NCI-H1092 (cell line): ENCODE measurements around the gene LMF1.
A peak's percentile ranks its signal among the peaks of the same experiment; 100 is the strongest.

Experiments
- DNase-seq: peaks from one replicate; lab custom pipeline; 2025; lab: John Stamatoyannopoulos, UW

LMF1 gene

DNA sequence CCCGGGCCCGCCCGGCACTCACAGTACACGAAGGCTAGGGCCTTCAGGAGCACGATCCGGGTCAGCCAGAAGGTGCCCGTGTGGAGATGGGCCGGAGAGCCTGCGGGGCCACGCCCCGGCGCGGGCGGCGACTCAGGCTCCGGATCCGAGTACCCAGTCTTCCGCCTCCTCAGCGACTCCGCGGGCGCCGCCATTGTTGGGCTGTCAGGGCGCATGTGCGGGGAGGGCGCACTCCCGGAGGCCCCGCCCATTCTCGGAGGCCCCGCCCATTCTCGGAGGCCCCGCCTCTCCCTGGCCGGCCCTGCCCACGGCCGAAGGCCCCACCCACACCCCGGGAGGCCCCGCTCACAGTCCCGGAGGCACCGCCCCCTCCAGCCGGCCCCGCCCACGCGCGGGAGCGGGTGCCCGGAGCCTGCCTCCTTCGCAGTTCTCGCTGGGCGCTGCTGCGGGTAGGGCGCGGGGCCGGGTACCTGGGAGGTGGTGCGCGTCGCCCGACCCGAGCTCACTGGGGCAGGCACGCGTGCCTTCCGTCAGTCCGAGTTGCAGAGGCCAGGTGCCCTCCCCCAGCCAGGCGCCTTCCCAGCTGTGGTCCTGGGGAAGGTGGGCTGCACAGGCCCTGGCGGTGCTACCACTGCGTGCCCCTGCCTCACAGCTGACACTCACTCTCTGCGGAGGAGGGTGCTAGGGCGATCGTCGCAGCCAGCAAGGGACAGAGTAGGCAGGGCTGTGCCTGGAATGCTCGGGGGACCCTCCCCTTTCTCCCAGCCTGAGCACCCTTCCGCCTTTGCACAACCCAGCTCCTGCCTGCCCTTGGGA lies at the start of gene LMF1:
LMF1 (minus strand) TSS at position 219 of the 816 bp plus-strand sequence; CDS start at position 215, 4 bp downstream.
- DNase-seq, result peak; percentile 72

DNA sequence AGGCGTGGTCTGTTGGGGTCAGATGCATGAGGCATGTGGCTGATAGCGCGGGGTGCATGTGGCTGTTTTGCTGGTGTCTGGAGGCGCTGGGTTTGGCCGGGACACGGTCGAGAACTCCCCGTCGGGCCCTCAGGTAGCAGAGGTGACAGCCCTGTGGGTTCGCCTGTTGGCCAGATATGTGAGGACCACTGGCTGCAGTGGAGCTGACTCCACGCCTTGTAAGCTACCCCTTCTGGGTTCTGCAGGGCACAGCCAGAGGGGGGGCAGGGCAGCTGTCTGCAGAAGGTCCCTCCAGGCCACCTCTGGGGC lies 49.3 kb upstream of the LMF1 start:
- no peak for DNase-seq

DNA sequence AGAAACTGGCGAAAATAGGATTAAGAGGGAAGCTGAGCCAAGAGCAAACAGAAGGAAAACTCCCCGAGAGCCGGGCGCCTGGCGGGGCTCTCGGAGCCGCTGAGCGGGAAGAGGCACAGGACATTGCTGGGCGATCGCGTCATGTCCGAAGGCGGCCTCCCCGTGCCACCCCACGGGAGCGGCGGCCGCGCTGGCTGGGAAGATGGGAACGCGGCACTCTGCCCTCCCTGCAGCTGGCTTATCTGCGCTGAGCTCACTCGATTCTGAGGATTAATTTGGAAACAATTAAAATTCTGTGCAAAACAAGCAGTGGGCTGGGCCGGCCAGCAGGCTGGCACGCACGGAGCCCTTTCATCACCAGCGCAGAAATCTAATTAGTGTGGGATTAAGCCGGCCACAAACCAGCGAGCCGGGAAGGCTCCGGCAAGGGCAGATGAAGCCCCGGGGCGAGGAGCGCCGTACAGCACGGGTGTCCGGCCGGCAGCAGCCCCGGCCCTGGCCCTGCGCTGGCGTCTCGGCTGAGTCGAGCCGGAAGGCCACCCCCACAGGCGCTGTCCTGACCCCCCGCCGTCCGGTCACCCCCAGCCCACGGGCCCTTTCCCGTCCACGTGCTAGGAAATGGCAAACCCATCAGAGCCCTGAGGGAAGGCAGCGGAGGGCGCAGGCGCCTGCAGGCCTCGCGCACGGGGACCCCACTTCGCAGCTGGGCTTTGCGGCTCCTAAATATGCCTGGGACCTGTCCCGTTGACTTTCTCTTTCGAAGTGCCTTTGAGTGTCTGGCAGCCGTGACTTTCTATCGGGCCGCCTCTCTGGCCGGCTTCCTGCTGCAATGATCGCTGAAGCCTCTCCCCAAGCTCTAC lies 48.7 kb upstream of the LMF1 start:
- no peak for DNase-seq

DNA sequence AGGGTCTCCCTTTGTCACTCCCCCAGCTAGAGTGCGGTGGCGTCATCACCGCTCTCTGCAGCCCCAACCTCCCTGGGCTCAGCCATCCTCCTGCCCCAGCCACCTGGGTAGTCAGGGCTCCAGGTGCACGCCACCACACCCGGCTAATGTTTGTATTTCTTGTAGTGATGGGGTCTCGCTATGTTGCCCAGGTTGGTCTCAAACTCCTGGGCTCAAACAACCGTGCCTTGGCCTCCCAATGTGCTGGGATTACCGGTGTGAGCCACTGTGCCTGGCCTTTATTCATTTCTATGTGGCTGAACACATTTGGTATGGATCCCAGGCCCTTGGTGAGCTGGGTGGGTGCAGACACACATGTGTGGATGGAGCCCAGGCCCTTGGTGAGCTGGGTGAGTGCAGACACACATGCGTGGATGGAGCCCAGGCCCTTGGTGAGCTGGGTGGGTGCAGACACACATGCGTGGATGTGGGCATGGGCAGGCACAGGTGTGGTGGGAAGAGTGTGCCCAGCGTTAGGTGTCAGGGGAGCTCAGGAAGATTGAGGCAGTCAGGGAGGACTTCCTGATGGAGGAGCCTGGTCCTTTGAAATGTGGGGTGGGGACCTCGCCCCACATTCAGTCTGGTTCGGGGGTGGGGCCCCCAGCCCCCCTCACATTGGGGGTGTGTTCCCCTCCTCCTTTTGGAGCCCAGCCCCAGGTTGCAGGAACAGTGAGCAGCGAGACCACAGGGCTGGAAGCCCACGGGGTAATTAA lies 47.8 kb upstream of the LMF1 start:
- DNase-seq, result no peak

DNA sequence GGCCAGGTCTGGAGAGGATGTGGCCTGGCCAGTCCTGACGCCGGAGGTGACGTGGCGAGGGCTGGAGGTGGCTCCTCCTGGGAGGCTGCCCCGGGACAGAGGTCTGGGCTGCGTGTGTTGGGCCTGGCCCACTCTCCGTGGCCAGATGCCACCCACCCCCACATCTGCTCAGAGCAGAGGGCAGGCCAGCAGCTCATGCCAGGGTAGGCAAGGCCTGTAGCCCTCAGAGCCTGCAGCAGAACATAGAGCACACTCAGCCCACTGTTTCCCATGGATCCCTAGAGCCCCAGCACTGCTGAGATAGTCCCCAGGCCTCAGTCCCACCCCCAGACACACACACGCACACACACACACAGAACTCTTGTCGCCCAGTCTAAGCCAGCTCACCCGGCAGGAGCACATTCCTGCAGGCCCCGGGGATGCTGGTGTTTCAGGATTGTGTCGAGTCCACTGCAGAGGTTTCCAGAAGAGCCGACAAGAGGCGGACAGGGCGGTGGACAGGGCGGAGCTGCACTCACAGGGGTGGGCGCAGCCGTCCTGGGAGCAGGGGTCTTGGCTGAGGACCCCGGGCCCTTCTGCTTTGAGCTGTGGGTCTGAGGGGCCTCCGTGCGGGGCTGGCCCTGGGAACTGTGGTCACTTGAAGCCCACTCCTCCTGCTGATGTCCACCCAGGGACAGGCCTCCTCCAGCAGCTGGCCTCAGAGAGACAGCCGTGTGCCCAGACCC lies 44.1 kb upstream of the LMF1 start:
- DNase-seq, result no peak

DNA sequence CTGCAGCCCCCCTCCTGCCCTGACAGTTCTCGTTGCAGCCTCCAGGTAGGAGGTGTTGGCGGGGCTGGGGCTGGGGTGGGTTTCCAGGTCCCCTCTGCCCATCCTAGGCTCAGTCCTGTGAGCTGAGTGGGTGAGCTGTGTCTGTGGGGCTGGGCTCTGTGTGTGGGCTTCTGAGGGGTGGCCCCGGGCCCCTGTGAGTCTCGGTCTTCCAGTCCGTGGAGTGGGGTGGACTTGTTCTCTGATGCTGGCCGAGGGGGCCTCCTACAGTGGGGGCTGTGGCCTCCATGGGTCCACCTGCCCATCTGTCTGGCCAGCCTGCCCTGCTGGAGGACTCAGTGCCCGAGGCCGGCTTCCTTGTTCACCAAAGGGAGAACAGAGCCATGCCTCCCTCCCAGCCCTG lies 43.4 kb upstream of the LMF1 start:
- DNase-seq, result no peak

DNA sequence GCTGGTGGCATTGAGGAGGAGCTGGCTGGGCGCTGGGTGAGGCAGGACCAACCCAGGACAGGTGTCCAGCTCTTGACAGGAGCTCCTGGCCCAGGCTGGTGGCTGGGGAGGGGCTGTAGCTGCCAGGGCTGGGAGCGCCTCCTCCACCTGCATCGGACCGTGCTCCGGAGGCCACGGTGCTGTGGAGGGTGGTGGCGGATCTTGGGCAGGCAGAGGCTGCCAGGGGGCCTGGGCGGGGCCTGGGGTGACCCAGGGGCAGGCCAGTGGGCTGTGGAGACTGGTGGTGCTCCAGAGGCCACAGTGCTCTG lies 42.8 kb upstream of the LMF1 start:
- DNase-seq, result no peak

DNA sequence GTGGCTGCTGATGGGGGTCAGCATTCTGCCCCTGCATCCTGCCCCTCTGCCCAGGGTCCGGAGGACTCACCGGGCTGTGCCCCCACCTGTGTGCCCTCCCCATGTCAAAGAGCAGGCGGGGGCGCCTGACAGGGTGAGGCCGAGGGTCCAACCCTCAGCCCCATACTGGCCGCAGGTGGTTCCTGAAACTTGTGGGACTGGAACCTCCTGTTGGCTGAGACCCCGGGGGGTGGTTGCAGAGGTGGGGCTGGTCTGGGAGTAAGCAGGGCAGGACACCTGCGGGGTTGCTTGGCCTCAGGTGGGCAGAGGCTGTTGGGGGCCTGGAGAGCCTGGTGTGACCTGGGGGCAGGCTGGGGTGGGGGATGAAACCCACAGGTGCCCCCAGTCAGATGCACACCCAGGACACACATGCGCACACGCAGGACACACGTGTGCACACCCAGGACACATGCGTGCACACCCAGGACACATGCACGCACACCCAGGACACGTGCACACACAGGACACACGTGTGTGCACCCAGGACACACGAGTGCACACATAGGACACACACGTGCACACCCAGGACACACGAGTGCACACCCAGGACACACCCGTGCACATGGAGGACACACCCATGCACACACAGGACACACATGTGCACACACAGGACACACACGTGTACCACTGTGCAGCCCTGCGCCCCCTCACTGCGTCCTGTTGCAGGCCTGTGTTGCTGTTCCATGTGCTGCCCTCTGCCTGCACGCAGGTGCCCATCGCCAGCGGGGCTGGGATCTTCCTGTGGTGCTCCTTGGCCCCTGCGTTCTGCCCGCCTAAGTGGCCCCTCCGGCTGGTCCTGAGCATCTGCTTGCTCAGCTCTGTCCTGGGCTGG lies 42.2 kb upstream of the LMF1 start:
- no peak for DNase-seq

DNA sequence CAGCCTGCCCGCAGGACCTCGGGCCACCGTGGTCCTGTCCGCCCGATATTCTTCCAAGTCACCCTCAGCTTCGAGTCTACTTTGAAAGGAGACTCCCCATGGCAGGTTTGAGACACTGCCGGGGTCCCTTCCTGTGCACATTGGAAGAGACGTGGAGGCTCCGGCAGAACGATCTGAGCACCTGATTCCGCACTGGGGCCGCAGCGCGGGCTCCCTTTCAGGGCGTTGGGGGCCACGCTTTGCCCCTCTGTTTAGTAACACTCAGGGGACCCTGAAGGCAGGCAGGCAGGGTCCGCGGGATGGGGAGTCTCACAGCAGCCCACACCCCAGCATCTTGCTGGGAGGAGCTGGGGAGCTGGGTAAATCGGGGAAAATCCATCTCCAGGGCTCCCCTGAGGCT lies 41.4 kb upstream of the LMF1 start:
- DNase-seq, result no peak

DNA sequence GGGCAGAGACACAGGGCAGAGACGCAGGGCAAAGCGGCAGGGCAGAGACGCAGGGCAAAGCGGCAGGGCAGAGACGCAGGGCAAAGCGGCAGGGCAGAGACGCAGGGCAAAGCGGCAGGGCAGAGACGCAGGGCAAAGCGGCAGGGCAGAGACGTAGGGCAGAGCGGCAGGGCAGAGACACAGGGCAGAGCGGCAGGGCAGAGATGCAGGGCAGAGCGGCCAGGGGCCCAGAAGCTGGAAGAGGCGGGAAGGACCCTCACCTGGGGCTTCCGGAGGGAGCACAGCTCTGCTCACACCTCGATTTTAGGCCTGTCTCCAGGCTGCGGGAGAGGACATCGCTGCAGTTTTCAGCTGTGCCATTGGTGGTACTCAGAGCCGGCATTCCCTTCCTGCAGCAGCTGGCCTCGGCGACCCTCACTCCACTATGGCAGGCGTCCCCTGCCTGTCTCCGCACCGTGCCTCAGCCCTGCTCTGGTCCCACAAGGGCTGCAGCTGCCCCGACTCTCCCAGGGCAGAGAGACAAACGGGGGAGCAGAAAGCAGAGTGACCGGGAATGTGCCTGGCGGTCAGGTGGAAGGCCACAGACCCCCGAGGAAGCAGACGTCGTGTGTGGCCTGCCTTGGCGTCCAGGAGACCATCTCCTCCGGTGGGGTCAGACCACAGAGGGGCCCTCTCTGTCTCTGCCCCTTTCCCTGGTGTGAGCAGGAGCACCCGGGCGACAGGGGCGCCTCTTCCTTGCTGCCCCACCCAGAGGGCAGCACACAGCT lies 40.7 kb upstream of the LMF1 start:
- DNase-seq, result no peak

DNA sequence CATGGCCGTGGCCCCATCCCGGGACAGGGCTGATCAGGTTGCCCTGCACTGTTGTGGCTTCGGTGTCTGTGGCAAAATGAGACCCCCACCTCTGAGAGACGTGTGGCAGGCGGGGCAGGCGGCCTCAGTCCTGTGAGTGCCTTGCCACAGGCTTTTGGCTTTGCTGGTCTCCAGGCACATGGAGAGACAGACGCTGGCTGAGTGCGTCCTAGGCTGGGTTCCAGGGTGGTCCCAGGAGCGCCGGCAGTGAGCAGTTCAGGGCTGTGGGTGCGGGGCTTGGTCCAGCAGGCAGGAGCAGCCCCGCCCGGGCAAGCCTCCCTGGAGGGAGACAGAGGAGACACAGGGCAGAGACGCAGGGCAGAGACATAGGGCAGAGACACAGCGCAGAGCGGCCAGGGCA lies 40.0 kb upstream of the LMF1 start:
- no peak for DNase-seq

DNA sequence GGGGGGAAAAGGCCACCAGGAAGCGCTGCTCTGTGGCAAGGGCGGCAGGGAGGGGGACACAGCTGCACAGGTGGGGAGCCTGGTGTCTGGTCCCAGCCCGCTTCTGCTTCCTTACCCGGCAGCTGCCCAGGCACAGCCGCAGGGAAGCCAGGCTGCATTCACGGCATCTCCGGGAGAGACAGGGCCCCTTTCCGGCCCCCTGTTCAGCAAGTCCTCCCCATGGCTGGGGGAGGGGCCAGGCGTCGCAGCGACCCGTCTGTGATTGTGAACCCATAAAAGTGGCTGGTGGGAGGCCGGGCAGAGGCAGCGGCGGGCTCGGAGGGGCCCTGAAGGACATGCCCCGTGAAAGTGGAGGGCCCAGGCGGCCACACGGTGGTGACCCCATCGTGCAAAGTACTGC lies 39.5 kb upstream of the LMF1 start:
- DNase-seq, result no peak

DNA sequence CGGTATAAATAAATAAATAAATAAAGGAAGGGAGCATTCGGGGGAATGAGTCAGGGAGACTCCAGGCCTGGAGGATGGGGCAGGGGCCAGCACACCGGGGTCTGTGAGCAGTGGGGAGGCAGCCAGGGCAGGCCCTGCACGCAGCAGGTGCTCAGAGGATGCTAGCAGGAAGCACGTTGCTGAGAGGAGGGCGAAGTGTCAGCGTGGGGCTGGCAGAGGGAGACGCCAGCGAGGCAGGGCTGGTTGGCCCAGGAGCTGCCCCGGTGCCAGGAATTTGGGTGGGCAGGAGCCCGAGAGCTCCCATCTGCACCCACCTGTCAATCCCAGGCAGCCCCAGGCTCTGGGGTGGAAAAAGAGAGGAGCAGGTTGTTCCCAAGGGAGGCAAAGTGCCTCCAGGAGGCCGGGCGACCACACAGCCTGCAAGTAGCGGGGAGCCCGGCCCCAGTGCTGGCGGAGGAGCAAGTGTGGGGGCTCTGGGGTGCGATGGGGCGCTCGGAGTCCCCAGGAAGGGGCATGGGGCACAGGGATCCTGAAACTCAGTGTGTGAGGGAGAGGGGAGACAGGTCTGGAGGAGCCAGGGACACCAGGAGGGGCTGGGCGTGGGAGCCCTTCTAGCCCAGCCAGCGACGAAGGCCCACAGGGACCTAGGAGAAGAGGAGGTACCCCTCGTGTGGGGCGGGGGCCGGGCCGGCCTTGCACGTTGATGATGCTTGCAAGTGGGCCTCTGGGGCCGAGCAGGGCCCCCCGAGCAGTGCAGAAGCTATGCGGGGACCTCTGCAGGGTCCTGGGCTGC lies 38.8 kb upstream of the LMF1 start:
- DNase-seq, result no peak

DNA sequence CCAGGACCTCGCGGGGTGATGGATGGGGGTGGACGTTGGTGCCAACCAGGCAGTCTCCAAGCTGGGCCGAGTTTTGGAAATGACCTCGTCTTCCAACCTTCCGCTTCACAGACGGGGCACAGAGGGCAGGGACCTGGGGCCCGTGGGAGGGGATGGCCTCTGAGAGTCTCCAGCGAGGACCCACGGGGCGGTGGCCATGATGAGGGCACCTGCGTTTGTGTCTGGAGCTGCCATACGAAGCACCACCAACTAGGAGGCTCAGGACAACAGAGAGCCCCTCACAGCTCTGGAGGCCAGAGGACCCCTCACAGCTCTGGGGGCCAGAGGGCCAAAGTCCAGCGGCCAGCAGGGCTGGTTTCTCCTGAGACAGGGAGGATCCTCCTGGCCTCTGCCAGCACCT lies 37.3 kb upstream of the LMF1 start:
- no peak for DNase-seq

DNA sequence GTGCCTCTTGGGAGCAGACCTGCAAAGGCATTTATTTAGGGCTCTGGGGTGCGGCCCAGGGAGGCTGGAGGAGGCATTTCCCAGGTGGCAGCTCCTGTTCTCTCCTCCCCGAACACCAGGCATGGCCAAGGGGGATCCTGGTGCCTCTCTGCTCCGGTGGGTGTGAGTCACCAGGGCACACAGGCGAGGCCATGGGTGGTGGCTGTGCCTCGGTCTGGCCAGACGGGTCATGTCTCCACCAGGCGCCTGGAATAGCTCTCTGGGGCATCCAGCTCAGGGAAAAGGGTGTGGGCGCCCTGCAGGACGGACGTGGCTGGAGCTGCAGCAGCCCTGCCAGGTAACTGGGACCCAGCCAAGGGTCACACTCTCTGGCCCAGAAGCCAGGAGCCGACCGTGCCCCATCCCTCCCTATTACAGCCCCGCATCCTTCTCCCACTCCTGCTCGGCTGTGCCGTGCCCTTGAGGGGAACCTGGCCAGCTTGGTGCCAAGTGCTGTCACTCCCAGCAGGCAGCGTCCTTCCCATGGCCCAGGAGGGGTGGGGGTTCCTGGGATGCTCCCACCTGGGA lies 36.6 kb upstream of the LMF1 start:
- no peak for DNase-seq

DNA sequence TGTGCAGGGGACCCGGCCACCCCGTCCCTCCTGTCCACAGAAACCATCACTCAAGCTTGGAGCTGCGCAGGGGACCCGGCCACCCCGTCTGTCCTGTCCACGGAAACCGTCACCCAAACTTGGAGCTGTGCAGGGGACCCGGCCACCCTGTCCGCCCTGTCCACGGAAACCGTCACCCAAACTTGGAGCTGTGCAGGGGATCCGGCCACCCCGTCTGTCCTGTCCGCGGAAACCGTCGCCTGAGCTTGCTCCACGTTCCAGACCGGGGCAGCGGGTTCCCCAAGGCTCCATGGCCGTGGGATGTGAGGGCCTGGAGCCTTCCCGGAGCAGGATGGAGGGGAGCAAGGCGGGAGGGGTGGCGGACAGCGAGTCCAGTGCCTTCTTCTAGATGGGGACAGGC lies 36.0 kb upstream of the LMF1 start:
- no peak for DNase-seq

DNA sequence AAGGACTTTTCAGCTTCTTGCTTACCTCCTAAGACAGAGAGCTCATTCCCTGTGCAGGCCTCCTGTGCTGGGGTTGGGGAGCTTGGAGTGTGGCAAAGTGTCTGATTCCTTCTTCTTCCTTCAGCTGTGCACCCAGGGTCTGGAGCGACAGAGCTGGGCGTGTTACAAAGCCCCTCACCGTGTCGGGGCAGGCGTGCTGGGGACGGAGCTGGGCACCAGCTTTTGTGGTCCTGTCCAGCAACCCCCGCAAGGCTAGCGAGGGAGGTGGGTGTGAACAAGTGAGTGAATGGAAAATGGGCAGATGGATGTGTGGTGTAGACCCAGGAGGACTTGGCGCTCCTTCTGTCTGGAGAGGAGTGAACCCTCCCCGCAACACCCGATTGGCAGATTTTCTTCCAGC lies 34.5 kb upstream of the LMF1 start:
- no peak for DNase-seq

DNA sequence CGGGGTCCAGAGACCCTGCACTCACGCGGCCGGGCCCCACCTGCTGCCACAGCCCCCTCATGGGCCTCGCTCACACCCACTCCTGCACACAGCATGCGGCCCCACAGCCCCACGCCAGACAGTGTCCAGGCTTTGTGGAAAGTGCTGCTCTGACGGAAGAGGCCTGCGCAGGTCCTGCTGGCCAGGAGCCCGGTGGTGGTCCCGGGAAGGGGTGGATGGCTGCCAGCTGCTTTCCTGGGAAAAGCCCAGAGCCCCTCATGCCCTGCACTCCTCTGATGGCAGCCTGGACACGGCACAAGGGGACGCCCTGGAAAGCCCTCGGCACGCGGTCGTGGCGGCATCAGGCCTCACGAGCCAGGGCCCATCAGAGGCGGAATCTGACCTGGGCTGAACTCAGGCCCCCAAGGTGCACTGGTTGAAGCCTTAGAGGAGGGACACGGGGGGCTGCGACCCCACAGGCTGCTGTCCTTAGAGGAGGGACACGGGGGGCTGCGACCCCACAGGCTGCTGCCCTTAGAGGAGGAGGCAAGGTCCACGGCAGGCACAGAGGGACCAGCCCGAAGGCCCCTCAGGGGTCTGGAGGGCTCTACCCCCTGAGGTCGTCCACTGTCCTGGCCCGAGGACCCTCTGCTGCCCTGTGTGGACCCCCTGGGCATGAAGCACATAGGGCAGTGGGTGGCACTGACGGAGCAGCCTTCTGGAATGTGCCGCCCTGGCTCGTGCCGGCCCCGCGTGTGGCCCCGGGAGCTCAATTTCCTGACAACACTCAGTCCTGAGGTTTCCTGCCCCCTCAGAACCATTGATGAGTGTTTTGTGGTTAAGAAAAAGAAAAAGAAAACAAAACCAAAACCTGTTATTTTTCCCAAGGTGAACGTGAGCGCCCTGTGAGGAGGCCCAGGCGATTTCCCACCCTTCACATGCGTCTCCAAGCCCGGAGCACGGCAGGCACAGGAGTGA lies 32.9 kb upstream of the LMF1 start:
- no peak for DNase-seq
